Measurements from ENCODE around the gene ZBTB46. TPM values are rescaled to one million over a fixed set of nuclear protein-coding genes. Genes with fewer than 3 reads are reported as not detected.

ZBTB46 gene
- polyA plus RNA-seq, 1 experiment, result 2.0 TPM

GRCh38 chr20:63704749-63705117 is 126.3 kb downstream of the ZBTB46 start:
- POLR2A ChIA-PET, result no interaction called here
- CTCF ChIA-PET, result no interaction called here
- no peak for DNase-seq (ENCODE audit: low read depth, low spot score)
- H3K27me3 ChIP-seq (ENCODE audit: control insufficient read depth, insufficient read depth, low read length), result no peaks in the 10 kb centered on the region
- no peak overlapping the region for H3K27ac ChIP-seq (ENCODE audit: low read depth, low read length)
- TF ChIP-seq CTCF (IDR thresholded peaks at IDR 0.05; ENCODE audit: low read depth, low read length), result no peak
- H3K9me3 ChIP-seq (ENCODE audit: control insufficient read depth, insufficient read depth, low read length), result no peaks in the 10 kb centered on the region; the same call in 1 of the 2 replicates
- no peak overlapping the region for H3K4me3 ChIP-seq (ENCODE audit: low read depth, low read length)

- ChIA-PET CTCF (no interaction called here), POLR2A (no interaction called here)
- Histone ChIP-seq H3K9me3 (ENCODE audit: control insufficient read depth, insufficient read depth, low read length) (no peaks in the 10 kb centered on the region; the same call in 1 of the 2 replicates), H3K27me3 (ENCODE audit: control insufficient read depth, insufficient read depth, low read length) (no peaks in the 10 kb centered on the region), H3K27ac (ENCODE audit: low read depth, low read length) (no peak overlapping the region), H3K4me3 (ENCODE audit: low read depth, low read length) (no peak overlapping the region)
- DNase-seq (ENCODE audit: low read depth, low spot score), result no peak
- no peak for TF ChIP-seq CTCF (IDR thresholded peaks at IDR 0.05; ENCODE audit: low read depth, low read length)
These were observed 126.9 kb downstream of the ZBTB46 start for GRCh38 chr20:63703976-63704748.

- H3K9me3 ChIP-seq (ENCODE audit: control insufficient read depth, insufficient read depth, low read length), result no peaks in the 10 kb centered on the region; the same call in 1 of the 2 replicates
- DNase-seq (ENCODE audit: low read depth, low spot score), result no peak
- no peak for TF ChIP-seq CTCF (IDR thresholded peaks at IDR 0.05; ENCODE audit: low read depth, low read length)
- POLR2A ChIA-PET, result no interaction called here
- CTCF ChIA-PET, result no interaction called here
- no peak overlapping the region for H3K27ac ChIP-seq (ENCODE audit: low read depth, low read length)
- no peak overlapping the region for H3K4me3 ChIP-seq (ENCODE audit: low read depth, low read length)
- no peaks in the 10 kb centered on the region for H3K27me3 ChIP-seq (ENCODE audit: control insufficient read depth, insufficient read depth, low read length)
These were observed 127.5 kb downstream of the ZBTB46 start for GRCh38 chr20:63703471-63703975.

GRCh38 chr20:63702751-63703470 is 128.2 kb downstream of the ZBTB46 start:
- H3K4me3 ChIP-seq (ENCODE audit: low read depth, low read length), result no peak overlapping the region
- no peak for DNase-seq (ENCODE audit: low read depth, low spot score)
- no peaks in the 10 kb centered on the region; the same call in 1 of the 2 replicates for H3K9me3 ChIP-seq (ENCODE audit: control insufficient read depth, insufficient read depth, low read length)
- no peak for TF ChIP-seq CTCF (IDR thresholded peaks at IDR 0.05; ENCODE audit: low read depth, low read length)
- POLR2A ChIA-PET, result no interaction called here
- CTCF ChIA-PET, result no interaction called here
- no peaks in the 10 kb centered on the region for H3K27me3 ChIP-seq (ENCODE audit: control insufficient read depth, insufficient read depth, low read length)
- H3K27ac ChIP-seq (ENCODE audit: low read depth, low read length), result no peak overlapping the region
